ENCODE data around the gene CHRDL1.

The CHRDL1 gene

DNA sequence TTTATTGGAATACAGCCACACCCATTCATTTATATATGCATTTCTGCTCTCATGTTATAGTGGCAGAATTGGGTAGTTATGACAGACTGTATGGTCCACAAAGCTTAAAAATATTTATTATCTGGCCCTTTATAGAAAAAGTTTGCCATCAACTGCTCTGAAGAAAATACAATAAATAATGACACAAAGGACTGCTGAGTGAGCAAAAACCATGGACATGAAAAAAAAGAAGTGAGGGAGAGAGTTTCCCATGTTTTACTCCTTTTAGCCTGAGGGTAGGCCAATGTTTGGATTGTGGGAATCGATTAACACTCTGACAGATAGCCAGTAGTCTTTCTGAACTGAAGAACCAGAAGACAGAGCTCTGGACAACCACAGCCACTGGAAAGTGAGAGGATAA, 149.2 kb downstream of the CHRDL1 start:
- DNase-seq, result no peak
